ACHN (cell line): ENCODE results near the gene TTC29.
"Not testable (repeated sequence)": the region's sequence is repeated elsewhere in the genome, so short reads cannot be mapped to it uniquely, and the experiment has no call there.

Experiments used
- DNase-seq: peaks from one replicate; pipeline ENCODE4 v3.0.0-alpha.2; 2015
- in situ Hi-C: cut with HindIII; loops from 2 replicates; pipeline ENCODE4 v1.10.0; 2017; ENCODE audit warnings: low sequenced_read_pairs, low pct_ligation_motif_present, low pct_unique_long_range_greater_than_20kb

The TTC29 gene

GRCh38 chr4:146900295-146900694, 45.4 kb downstream of the TTC29 start:
- DNase-seq, result no peak
- in situ Hi-C loops, result loop anchor here (25.0 kb wide), 1 partner anchor 563 kb away; no protein-coding TSS in a partner anchor

- no peak for DNase-seq
- in situ Hi-C loops, result no loop called here
These were observed 55.4 kb downstream of the TTC29 start for GRCh38 chr4:146890301-146890700.

GRCh38 chr4:146883070-146883469, 62.6 kb downstream of the TTC29 start:
- DNase-seq, result no peak
- in situ Hi-C loops, result no loop called here

GRCh38 chr4:146857298-146857697, 88.4 kb downstream of the TTC29 start:
- DNase-seq, result no peak
- in situ Hi-C loops, result no loop called here

- in situ Hi-C loops, result no loop called here
These were observed 89.9 kb downstream of the TTC29 start for GRCh38 chr4:146855761-146856160.

GRCh38 chr4:146852360-146852759, 93.3 kb downstream of the TTC29 start:
- in situ Hi-C loops, result no loop called here
- DNase-seq, result no peak

More at GRCh38 chr4:146855761-146856160, 89.9 kb downstream of the TTC29 start:
- DNase-seq, result no peak

- in situ Hi-C loops, result no loop called here
- DNase-seq, result no peak
These were observed 98.3 kb downstream of the TTC29 start for GRCh38 chr4:146847345-146847744.

GRCh38 chr4:146846882-146847281, 98.8 kb downstream of the TTC29 start:
- in situ Hi-C loops, result no loop called here
- DNase-seq, result no peak

GRCh38 chr4:146844761-146845160, 100.9 kb downstream of the TTC29 start:
- no peak for DNase-seq
- in situ Hi-C loops, result no loop called here

GRCh38 chr4:146842876-146843275, 102.8 kb downstream of the TTC29 start:
- in situ Hi-C loops, result no loop called here
- DNase-seq, result no peak

- in situ Hi-C loops, result no loop called here
These were observed 104.9 kb downstream of the TTC29 start for GRCh38 chr4:146840731-146841130.

GRCh38 chr4:146835096-146835495, 110.6 kb downstream of the TTC29 start:
- DNase-seq, result no peak
- in situ Hi-C loops, result no loop called here

More at GRCh38 chr4:146840731-146841130, 104.9 kb downstream of the TTC29 start:
- no peak for DNase-seq

- DNase-seq, result no peak
- in situ Hi-C loops, result no loop called here
These were observed 111.2 kb downstream of the TTC29 start for GRCh38 chr4:146834263-146835034.

GRCh38 chr4:146833530-146833929, 112.1 kb downstream of the TTC29 start:
- no peak for DNase-seq
- in situ Hi-C loops, result no loop called here

- DNase-seq, in situ Hi-C loops: not testable (repeated sequence)
These were observed 122.7 kb downstream of the TTC29 start for GRCh38 chr4:146822980-146823379.

GRCh38 chr4:146814750-146815149, 130.9 kb downstream of the TTC29 start:
- in situ Hi-C loops, result no loop called here
- no peak for DNase-seq

- in situ Hi-C loops, result no loop called here
- no peak for DNase-seq
These were observed 150.0 kb downstream of the TTC29 start for GRCh38 chr4:146795711-146796110.

- DNase-seq, result no peak
- in situ Hi-C loops, result no loop called here
These were observed 151.9 kb downstream of the TTC29 start for GRCh38 chr4:146793727-146794126.

- DNase-seq, result no peak
- in situ Hi-C loops, result no loop called here
These were observed 154.2 kb downstream of the TTC29 start for GRCh38 chr4:146791439-146791838.

- DNase-seq, result no peak
- in situ Hi-C loops, result no loop called here
These were observed 155.1 kb downstream of the TTC29 start for GRCh38 chr4:146790515-146790914.
